Gastroesophageal sphincter (tissue), 4 donors: ENCODE results near the gene SDK1. TPM values are rescaled to one million over a fixed set of nuclear protein-coding genes. Genes with fewer than 3 reads are reported as not detected.

Experiments used
- ATAC-seq: fragments of 150-250 bp; one replicate; pipeline ENCODE4 v1.9.1; 2016; ENCODE audit warnings: mild to moderate bottlenecking, moderate library complexity
- H3K27ac ChIP-seq, 4 donors: fragments of 200-600 bp; sonication (generic) in 3 of 4; 1 replicate in 3 of 4; 2 replicates in 1 of 4; pipeline ENCODE4 v1.5.1; 2016 to 2019
- H3K27me3 ChIP-seq: fragments of 200-600 bp; sonication (generic); one replicate; pipeline ENCODE4 v1.5.1; 2019
- H3K36me3 ChIP-seq, 2 donors: fragments of 200-600 bp; sonication (generic); one replicate each; pipeline ENCODE4 v1.5.1; 2019; ENCODE audit warnings: control low read depth in 1 of 2
- H3K4me1 ChIP-seq, 3 donors: fragments of 200-600 bp; sonication (generic); 1 replicate in 2 of 3; 2 replicates in 1 of 3; pipeline ENCODE4 v1.5.1; 2016 to 2019; ENCODE audit warnings: control low read depth in 2 of 3
- H3K4me3 ChIP-seq, 2 donors: fragments of 200-600 bp; sonication (generic); one replicate each; pipeline ENCODE4 v1.5.1; 2019; ENCODE audit warnings: mild to moderate bottlenecking in 1 of 2, moderate library complexity in 1 of 2
- H3K9me3 ChIP-seq, 3 donors: fragments of 200-600 bp; sonication (generic); one replicate each; pipeline ENCODE4 v1.5.1; 2017 to 2019; ENCODE audit warnings: control low read depth in 2 of 3
- CTCF ChIP-seq, 4 experiments: fragments of 200-600 bp in 2 of 4; fragments of 450-650 bp in 2 of 4; sonication (generic) in 1 of 4; IDR thresholded peaks; one replicate each; pipeline ENCODE4 v1.5.1; 2017 to 2019; ENCODE audit warnings: antibody characterized with exemption in 4 of 4, mild to moderate bottlenecking in 2 of 4, moderate library complexity in 2 of 4
- EP300 ChIP-seq: sonication (generic); formaldehyde crosslinking; IDR thresholded peaks from one replicate; pipeline ENCODE4 v1.6.1; 2017; ENCODE audit warnings: antibody characterized with exemption, mild to moderate bottlenecking
- POLR2A ChIP-seq, 2 donors: fragments of 450-650 bp; IDR thresholded peaks; one replicate each; pipeline ENCODE4 v1.6.1; 2017; ENCODE audit warnings: antibody characterized with exemption in 2 of 2, mild to moderate bottlenecking in 2 of 2, moderate library complexity in 1 of 2
- POLR2AphosphoS5 ChIP-seq: sonication (generic); formaldehyde crosslinking; IDR thresholded peaks from one replicate; pipeline ENCODE4 v1.6.1; 2017; ENCODE audit warnings: antibody characterized with exemption
- WGBS, 2 donors: methylation state at CpG; one replicate each; pipeline ENCODE4 v1.1.5; 2018; ENCODE audit warnings: low coverage in 1 of 2; 5-methylcytosine and 5-hydroxymethylcytosine counted together
- total RNA-seq, 4 donors: library from RNA; depleted of rRNA; stranded (reverse); fragments of >200 nt; gene quantifications; one replicate each; pipeline ENCODE4 v1.1.0, GENCODE V29; 2016

SDK1 gene
- total RNA-seq, 4 donors from 2014 or later = 6.1 to 13.6 (median 8.7) TPM

- peaks cover 0 to 5% (median 0%) of the 10 kb centered on the region in 3 donors for H3K9me3 ChIP-seq
- TF ChIP-seq EP300 (no peak), POLR2A (IDR thresholded peaks at IDR 0.05) (no peak), CTCF (IDR thresholded peaks at IDR 0.05) (no peak)
- H3K27me3 ChIP-seq = no peaks in the 10 kb centered on the region
- peaks cover 0 to 11% of the 10 kb centered on the region in 2 donors for H3K36me3 ChIP-seq
- ATAC-seq = no peak
- H3K4me3 ChIP-seq = no peak overlapping the region
- H3K4me1 ChIP-seq = no peaks in the 10 kb centered on the region
- WGBS, 2 donors = 91 to 100% methylated on average over 3 to 11 of the region's 15 CpGs
- no peak overlapping the region for H3K27ac ChIP-seq
Observed at GRCh38 chr7:3965794-3966395, 664.8 kb downstream of the SDK1 start.

GRCh38 chr7:3968234-3968633 is 667.2 kb downstream of the SDK1 start:
- no peak for TF ChIP-seq POLR2A (IDR thresholded peaks at IDR 0.05)
- no peak for TF ChIP-seq EP300
- no peak for TF ChIP-seq POLR2AphosphoS5
- no peak for TF ChIP-seq CTCF (IDR thresholded peaks at IDR 0.05)
- no peak for ATAC-seq
- Histone ChIP-seq H3K27me3 (no peaks in the 10 kb centered on the region), H3K4me1 (no peaks in the 10 kb centered on the region), H3K27ac (no peak overlapping the region), H3K4me3 (no peak overlapping the region), H3K9me3 (no peaks in the 10 kb centered on the region), H3K36me3 (peaks cover 0 to 11% of the 10 kb centered on the region in 2 donors)
- WGBS, 2 donors = 80 to 90% methylated on average over 1 to 3 of the region's 4 CpGs

GRCh38 chr7:3969286-3969685 is 668.2 kb downstream of the SDK1 start:
- TF ChIP-seq EP300 (no peak), CTCF (IDR thresholded peaks at IDR 0.05) (no peak), POLR2A (IDR thresholded peaks at IDR 0.05) (no peak), POLR2AphosphoS5 (no peak)
- Histone ChIP-seq H3K4me1 (no peaks in the 10 kb centered on the region), H3K4me3 (no peak overlapping the region), H3K9me3 (no peaks in the 10 kb centered on the region), H3K36me3 (peaks cover 0 to 5% of the 10 kb centered on the region in 2 donors), H3K27me3 (no peaks in the 10 kb centered on the region), H3K27ac (no peak overlapping the region)
- ATAC-seq = no peak
- WGBS, 2 donors = 94% methylated on average over 7 to 10 of the region's 16 CpGs

- 92 to 97% methylated on average over 4 to 5 of the region's 13 CpGs for WGBS, 2 donors
Observed at GRCh38 chr7:3971323-3971722, 670.3 kb downstream of the SDK1 start.

More at GRCh38 chr7:3971323-3971722, 670.3 kb downstream of the SDK1 start:
- H3K27me3 ChIP-seq = no peaks in the 10 kb centered on the region
- no peaks in the 10 kb centered on the region for H3K4me1 ChIP-seq
- TF ChIP-seq POLR2A (IDR thresholded peaks at IDR 0.05) = no peak
- TF ChIP-seq POLR2AphosphoS5 = no peak
- TF ChIP-seq CTCF (IDR thresholded peaks at IDR 0.05) = no peak
- TF ChIP-seq EP300 = no peak
- no peaks in the 10 kb centered on the region for H3K9me3 ChIP-seq
- H3K36me3 ChIP-seq = peaks cover 0 to 8% of the 10 kb centered on the region in 2 donors
- H3K27ac ChIP-seq = no peak overlapping the region
- H3K4me3 ChIP-seq = no peak overlapping the region
- no peak for ATAC-seq
